ENCODE results near the gene SPRTN. TPM values are rescaled to one million over a fixed set of nuclear protein-coding genes. Genes with fewer than 3 reads are reported as not detected.

Gene SPRTN
- total and polyA plus RNA-seq, 2 donors (not counting 3 experiments of a cell fraction or from before 2014, with no cell fraction given) = 15.4 to 16.1 TPM

DNA sequence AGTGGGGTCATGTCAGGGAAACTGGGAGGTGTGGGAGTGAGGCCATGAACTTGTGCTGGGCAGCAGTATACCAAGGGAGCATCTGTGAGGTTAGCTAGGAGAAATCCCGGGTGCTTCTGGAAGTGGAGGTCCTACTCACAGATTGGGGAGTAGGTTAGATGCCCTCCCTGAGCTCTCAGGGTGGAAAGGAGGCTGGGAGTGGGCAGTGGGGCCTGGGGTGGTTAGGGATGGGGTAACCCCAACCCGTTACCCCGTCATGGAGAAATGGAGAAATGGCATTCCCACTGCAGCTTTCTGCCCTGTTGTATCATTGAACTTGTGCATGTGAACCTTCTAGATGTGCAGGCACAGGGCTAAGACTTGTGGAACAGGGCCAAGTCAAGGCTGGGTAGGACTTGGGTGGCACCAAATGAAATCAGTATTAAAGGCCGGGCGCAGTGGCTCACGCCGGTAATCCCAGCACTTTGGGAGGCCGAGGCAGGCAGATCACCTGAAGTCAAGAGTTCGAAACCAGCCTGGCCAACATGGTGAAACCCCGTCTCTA, 27.6 kb upstream of the SPRTN start:
- BruUV-seq (replicated peaks) = no TSS peak
- Histone ChIP-seq H3K36me3 (ENCODE audit: control insufficient read depth in 2 of 2, extremely low read depth in 1 of 2, insufficient read depth in 2 of 2, low read length in 2 of 2) (no peaks in the 10 kb centered on the region), H3K9me3 (replicated peaks; ENCODE audit: control insufficient read depth, insufficient read depth, low read length) (no peaks in the 10 kb centered on the region), H4K20me1 (replicated peaks; ENCODE audit: control insufficient read depth, extremely low read depth, insufficient read depth, low read length) (no peaks in the 10 kb centered on the region), H3K9me1 (replicated peaks; ENCODE audit: control insufficient read depth, extremely low read depth, insufficient read depth, low read length) (no peaks in the 10 kb centered on the region), H3K4me3 (replicated peaks in 1 of 3; ENCODE audit: insufficient read depth in 1 of 3, low read depth in 1 of 3, low read length in 3 of 3) (no peak overlapping the region), H3K27ac (ENCODE audit: insufficient read depth, low read depth, low read length) (no peak overlapping the region), H3K79me2 (ENCODE audit: control insufficient read depth, insufficient read depth, low read length) (no peaks in the 10 kb centered on the region), H3K4me1 (ENCODE audit: control insufficient read depth, extremely low read depth, insufficient read depth, low read length) (no peaks in the 10 kb centered on the region), H2AFZ (ENCODE audit: low read depth, low read length) (no peak overlapping the region), H3K4me2 (ENCODE audit: insufficient read depth, low read length) (no peak overlapping the region), H3K9ac (replicated peaks; ENCODE audit: extremely low read depth, insufficient read depth, low read length) (no peak overlapping the region), H3K27me3 (ENCODE audit: control insufficient read depth in 2 of 2, insufficient read depth in 2 of 2, low read length in 2 of 2) (no peaks in the 10 kb centered on the region)
- FAIRE-seq = no peak
- TF ChIP-seq EZH2 (IDR thresholded peaks at IDR 0.05; ENCODE audit: borderline replicate concordance, low read depth, low read length, severe bottlenecking) = no peak
- TF ChIP-seq FOS (IDR thresholded peaks at IDR 0.05; ENCODE audit: borderline replicate concordance, insufficient read depth, low read length) = no peak
- TF ChIP-seq GATA2 (IDR thresholded peaks at IDR 0.05; ENCODE audit: insufficient read depth, insufficient read length, low read depth, low read length) = no peak
- TF ChIP-seq MYC (IDR thresholded peaks at IDR 0.05; ENCODE audit: low read depth, low read length) = no peak
- ChIA-PET POLR2A (interaction anchor here (0.6 kb wide), 1 partner anchor 1372 kb away, joined by 3 read pairs; no protein-coding TSS in a partner anchor), CTCF (no interaction called here)
- intact Hi-C loops (cut with micrococcal nuclease) (no loop called here), dilution Hi-C loops (cut with MboI; ENCODE audit: extremely low pct_ligation_motif_present, low sequenced_read_pairs) (no loop called here)
- DNase-seq (ENCODE audit: low read depth, low spot score) = no peak

- BruUV-seq (replicated peaks) = no TSS peak
- FAIRE-seq = no peak
- no peaks in the 10 kb centered on the region for H3K4me1 ChIP-seq (ENCODE audit: control insufficient read depth, extremely low read depth, insufficient read depth, low read length)
- H3K4me3 ChIP-seq (replicated peaks in 1 of 3; ENCODE audit: insufficient read depth in 1 of 3, low read depth in 1 of 3, low read length in 3 of 3) = no peak overlapping the region
- no peak overlapping the region for H3K9ac ChIP-seq (replicated peaks; ENCODE audit: extremely low read depth, insufficient read depth, low read length)
- TF ChIP-seq, protein P1, sequence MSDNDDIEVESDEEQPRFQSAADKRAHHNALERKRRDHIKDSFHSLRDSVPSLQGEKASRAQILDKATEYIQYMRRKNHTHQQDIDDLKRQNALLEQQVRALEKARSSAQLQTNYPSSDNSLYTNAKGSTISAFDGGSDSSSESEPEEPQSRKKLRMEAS (IDR thresholded peaks at IDR 0.05; ENCODE audit: insufficient read depth, insufficient read length) = no peak
- TF ChIP-seq POLR2AphosphoS5 (IDR thresholded peaks at IDR 0.05; ENCODE audit: insufficient read depth, low read depth, low read length) (no peak), MYC (IDR thresholded peaks at IDR 0.05; ENCODE audit: low read depth, low read length) (no peak), FOS (IDR thresholded peaks at IDR 0.05; ENCODE audit: borderline replicate concordance, insufficient read depth, low read length) (no peak), JUN (IDR thresholded peaks at IDR 0.05; ENCODE audit: borderline replicate concordance, insufficient read depth, insufficient read length, low read depth) (no peak), POLR2A (IDR thresholded peaks at IDR 0.05; ENCODE audit: low read depth, low read length) (no peak), GATA2 (IDR thresholded peaks at IDR 0.05; ENCODE audit: insufficient read depth, insufficient read length, low read depth, low read length) (no peak), EZH2 (IDR thresholded peaks at IDR 0.05; ENCODE audit: borderline replicate concordance, low read depth, low read length, severe bottlenecking) (no peak)
- TF ChIP-seq, protein P2, sequence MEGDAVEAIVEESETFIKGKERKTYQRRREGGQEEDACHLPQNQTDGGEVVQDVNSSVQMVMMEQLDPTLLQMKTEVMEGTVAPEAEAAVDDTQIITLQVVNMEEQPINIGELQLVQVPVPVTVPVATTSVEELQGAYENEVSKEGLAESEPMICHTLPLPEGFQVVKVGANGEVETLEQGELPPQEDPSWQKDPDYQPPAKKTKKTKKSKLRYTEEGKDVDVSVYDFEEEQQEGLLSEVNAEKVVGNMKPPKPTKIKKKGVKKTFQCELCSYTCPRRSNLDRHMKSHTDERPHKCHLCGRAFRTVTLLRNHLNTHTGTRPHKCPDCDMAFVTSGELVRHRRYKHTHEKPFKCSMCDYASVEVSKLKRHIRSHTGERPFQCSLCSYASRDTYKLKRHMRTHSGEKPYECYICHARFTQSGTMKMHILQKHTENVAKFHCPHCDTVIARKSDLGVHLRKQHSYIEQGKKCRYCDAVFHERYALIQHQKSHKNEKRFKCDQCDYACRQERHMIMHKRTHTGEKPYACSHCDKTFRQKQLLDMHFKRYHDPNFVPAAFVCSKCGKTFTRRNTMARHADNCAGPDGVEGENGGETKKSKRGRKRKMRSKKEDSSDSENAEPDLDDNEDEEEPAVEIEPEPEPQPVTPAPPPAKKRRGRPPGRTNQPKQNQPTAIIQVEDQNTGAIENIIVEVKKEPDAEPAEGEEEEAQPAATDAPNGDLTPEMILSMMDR (IDR thresholded peaks at IDR 0.05; ENCODE audit: extremely low read depth in 1 of 2, insufficient read depth in 1 of 2, low read depth in 1 of 2, low read length in 2 of 2) = no peak
- H3K36me3 ChIP-seq (ENCODE audit: control insufficient read depth in 2 of 2, extremely low read depth in 1 of 2, insufficient read depth in 2 of 2, low read length in 2 of 2) = no peaks in the 10 kb centered on the region
- H3K4me2 ChIP-seq (ENCODE audit: insufficient read depth, low read length) = no peak overlapping the region
- dilution Hi-C loops (cut with MboI; ENCODE audit: extremely low pct_ligation_motif_present, low sequenced_read_pairs) (no loop called here), intact Hi-C loops (cut with micrococcal nuclease) (no loop called here)
- no peaks in the 10 kb centered on the region for H3K9me3 ChIP-seq (replicated peaks; ENCODE audit: control insufficient read depth, insufficient read depth, low read length)
- H3K27me3 ChIP-seq (ENCODE audit: control insufficient read depth in 2 of 2, insufficient read depth in 2 of 2, low read length in 2 of 2) = no peaks in the 10 kb centered on the region
- no peak for DNase-seq (ENCODE audit: low read depth, low spot score)
- POLR2A ChIA-PET = no interaction called here
- no peak overlapping the region for H3K27ac ChIP-seq (ENCODE audit: insufficient read depth, low read depth, low read length)
- no peaks in the 10 kb centered on the region for H3K9me1 ChIP-seq (replicated peaks; ENCODE audit: control insufficient read depth, extremely low read depth, insufficient read depth, low read length)
- CTCF ChIA-PET = no interaction called here
- no peaks in the 10 kb centered on the region for H4K20me1 ChIP-seq (replicated peaks; ENCODE audit: control insufficient read depth, extremely low read depth, insufficient read depth, low read length)
- no peak overlapping the region for H2AFZ ChIP-seq (ENCODE audit: low read depth, low read length)
- H3K79me2 ChIP-seq (ENCODE audit: control insufficient read depth, insufficient read depth, low read length) = no peaks in the 10 kb centered on the region
Measured at GRCh38 chr1:231311720-231312431, 26.2 kb upstream of the SPRTN start.
